ENCODE results near the gene LTA.

LTA gene, protein sequence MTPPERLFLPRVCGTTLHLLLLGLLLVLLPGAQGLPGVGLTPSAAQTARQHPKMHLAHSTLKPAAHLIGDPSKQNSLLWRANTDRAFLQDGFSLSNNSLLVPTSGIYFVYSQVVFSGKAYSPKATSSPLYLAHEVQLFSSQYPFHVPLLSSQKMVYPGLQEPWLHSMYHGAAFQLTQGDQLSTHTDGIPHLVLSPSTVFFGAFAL

DNA sequence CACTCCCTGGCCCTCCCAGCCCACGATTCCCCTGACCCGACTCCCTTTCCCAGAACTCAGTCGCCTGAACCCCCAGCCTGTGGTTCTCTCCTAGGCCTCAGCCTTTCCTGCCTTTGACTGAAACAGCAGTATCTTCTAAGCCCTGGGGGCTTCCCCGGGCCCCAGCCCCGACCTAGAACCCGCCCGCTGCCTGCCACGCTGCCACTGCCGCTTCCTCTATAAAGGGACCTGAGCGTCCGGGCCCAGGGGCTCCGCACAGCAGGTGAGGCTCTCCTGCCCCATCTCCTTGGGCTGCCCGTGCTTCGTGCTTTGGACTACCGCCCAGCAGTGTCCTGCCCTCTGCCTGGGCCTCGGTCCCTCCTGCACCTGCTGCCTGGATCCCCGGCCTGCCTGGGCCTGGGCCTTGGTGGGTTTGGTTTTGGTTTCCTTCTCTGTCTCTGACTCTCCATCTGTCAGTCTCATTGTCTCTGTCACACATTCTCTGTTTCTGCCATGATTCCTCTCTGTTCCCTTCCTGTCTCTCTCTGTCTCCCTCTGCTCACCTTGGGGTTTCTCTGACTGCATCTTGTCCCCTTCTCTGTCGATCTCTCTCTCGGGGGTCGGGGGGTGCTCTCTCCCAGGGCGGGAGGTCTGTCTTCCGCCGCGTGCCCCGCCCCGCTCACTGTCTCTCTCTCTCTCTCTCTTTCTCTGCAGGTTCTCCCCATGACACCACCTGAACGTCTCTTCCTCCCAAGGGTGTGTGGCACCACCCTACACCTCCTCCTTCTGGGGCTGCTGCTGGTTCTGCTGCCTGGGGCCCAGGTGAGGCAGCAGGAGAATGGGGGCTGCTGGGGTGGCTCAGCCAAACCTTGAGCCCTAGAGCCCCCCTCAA, at the start of gene LTA:
Gene LTA (plus strand): TSS at position 249 of the 871 bp plus-strand sequence. CDS start 454 bp downstream, at position 703.
- no peak for DNase-seq

DNA sequence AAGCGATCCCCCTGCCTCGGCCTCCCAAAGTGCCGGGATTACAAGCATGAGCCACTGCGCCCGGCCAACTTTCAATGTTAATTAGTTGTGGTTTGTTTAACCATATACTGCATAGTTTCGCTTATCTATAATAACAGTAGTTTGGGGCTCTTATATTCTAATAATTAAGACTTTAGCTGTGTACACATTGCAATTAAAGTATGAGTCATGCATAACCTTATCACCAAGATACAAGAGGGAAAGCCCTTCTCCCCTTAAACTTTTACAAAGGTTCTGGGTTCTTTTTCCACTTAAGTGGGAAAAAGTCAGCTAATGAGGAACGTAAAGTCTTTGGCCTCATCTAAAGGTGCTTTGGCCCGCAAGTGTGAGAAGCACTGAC, 46.5 kb upstream of the LTA start:
- DNase-seq, result no peak

DNA sequence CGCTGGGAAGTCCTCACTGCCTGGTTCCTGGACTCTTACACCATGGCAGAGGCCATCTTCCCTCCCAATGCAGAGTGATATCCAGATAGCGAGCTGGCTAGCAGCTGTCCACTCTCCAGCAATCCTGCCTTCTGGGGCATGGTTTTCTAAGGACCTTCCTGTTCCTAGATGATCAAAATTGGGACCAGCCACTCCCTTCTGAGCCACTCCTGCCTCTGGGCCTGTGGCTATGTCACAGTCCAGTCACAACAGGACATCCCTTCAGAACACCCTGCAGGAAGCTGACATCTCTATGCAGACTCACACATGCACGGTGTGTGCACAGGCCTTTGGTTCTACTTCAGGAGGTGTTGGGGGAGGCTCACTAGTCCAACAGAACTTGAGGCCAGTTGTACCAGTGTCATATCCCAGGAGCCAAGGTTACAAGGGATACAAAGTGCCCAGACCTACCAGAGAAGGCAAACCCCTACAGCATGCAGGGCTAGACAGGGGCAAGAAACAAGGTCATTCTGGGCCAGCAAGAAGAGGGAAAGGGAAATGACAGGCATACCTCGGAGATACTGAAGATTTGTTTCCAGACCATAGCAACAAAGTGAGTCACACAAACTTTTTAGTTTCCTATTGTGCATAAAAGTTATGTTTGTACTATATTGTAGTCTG, 46.0 kb upstream of the LTA start:
- DNase-seq, result no peak

DNA sequence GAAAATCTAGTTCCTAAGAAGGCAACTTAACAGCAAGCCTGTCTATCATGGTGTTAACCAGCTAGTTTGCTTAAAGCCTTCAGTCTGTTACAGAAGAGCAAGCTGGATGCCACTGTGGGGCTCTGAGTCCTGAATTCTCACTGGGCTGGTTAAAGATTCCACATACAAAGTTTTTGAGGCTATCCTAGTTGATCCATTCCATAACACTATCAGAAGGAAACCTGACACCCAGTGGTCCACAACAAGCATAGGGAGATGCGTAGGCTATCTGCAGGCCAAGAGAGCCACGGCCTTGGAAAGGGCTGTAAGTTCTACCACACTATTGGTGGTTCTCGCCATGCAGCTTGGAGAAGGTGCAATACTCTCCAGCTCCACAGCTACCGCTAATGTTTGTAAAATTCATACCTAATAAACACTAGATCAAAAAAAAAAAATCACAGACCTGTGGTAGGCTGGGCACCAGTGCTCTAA, 43.7 kb upstream of the LTA start:
- DNase-seq, result no peak

DNA sequence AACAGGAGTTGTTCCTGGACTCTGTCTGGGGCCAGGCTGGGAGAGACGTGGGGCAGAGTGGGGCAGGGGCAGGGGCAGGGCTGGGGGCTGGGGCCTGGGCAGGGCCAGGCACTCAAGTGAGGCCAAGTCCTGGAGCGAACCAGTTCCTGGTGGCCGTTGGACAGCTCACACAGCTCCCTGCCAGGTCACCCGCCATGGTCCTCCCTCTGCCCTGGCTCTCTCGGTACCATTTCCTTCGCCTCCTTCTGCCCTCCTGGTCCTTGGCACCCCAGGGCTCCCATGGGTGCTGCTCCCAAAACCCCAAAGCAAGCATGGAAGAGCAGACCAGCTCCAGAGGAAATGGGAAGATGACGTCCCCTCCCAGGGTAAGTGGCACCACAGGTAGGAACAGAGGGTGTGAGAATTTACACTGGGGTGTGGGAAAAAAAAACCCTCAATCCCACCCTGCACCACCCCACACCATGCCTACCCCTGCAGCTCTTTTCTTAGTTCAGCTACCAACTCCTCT, 43.2 kb upstream of the LTA start, which contains the start of gene MCCD1:
Gene MCCD1 (plus strand): TSS at position 142 of the 508 bp plus-strand sequence. CDS start 53 bp downstream, at position 195.
- no peak for DNase-seq

DNA sequence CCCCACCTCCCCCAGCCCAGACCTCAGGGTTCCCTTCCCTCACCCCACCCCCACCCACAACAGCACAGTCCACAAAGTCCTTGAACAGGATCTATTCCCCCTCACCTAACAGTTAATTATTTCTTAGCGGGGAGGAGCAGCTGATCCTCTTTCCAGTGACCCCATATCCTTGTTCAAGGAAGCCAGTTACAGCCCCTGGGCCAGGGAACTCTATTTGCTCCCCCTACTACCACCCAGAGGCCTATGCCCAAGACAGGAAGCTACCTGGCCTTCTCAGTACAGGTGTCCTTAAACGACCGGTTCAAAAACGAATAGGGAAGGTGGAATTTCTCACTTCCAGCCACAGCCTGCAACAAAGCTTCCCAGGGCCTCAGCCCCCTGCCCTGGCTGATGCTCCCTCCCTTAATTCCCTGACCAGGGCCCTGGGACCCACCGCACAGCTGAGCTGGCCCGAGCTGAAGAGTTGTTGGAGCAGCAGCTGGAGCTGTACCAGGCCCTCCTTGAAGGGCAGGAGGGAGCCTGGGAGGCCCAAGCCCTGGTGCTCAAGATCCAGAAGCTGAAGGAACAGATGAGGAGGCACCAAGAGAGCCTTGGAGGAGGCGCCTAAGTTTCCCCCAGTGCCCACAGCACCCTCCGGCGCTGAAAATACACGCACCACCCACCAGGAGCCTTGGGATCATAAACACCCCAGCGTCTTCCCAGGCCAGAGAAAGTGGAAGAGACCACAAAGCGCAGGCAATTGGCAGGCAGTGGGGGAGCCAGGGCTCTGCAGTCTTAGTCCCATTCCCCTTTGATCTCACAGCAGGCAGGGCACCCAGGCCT, 42.5 kb upstream of the LTA start:
- DNase-seq, result no peak

DNA sequence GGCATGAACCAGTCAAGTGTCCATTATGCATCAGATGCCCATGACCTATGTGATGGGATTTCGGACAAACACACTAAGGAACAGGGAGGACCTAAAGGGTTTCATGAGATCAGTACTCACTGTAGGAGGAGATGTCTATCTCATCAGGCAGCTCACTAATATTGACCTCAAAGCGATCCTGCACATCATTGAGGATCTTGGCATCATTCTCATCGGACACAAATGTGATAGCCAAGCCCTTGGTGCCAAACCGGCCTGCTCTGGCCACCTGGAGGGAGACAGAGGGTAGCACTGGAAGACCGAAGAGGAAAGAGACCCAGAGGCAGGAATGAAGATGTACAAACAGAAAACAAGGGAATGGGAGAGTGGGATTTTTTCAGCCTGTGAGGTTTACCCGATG, 41.4 kb upstream of the LTA start:
- no peak for DNase-seq

DNA sequence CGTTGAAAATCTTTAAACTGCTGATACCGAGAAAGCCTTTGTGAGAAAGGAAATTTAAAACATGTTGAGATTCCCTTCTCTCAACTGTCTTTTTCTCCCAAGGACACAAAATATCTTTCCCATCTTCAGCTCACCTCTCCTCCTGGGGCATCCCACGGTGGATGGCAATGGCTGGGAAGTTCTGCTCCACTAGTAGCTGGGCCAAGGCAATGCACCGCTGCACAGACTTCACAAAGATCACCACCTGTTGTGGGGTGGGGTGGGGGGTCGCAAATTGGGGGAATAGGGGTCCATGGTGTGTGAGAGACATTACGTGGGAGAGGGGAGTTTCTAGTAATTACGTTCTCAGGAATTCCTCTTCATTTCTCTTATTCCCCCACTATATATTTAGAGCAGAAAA, 40.9 kb upstream of the LTA start:
- DNase-seq, result no peak

DNA sequence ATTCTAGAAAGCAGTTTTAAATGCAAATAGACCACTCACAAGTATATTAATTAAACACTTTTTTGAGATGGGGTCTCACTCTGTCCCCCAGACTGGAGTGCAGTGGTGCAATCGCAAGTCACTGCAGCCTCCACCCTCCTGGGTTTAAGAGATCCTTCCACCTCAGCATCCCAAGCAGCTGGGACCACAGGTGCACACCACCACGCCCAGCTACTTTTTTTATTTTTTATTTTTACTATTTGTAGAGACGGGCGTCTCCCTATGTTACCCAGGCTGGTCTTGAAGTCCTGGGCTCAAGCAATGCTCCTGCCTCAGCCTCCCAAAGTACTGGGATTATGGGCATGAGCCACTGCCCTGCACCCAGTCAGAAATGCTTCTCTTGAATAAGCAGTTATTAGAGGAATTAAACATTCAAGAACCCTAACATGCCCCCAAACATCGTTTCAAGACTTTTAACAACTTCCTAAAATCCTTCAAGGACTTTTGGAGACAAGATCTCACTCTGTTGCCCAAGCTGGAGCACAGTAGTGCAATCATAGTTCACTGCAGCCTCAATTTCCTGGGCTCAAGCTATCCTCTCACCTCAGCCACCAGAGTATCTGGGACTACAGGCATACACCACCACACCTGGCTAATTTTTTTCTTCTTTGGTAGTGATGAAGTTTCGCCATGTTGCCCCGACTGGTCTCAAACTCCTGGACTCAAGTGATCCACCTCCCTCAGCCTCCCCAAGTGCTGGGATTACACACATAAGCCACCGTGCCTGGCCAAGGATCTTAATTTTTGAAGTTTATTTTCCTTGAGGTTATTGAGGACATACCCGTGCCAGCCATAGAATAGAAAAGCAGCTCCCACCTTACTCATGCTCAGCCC, 40.1 kb upstream of the LTA start:
- DNase-seq, result no peak

DNA sequence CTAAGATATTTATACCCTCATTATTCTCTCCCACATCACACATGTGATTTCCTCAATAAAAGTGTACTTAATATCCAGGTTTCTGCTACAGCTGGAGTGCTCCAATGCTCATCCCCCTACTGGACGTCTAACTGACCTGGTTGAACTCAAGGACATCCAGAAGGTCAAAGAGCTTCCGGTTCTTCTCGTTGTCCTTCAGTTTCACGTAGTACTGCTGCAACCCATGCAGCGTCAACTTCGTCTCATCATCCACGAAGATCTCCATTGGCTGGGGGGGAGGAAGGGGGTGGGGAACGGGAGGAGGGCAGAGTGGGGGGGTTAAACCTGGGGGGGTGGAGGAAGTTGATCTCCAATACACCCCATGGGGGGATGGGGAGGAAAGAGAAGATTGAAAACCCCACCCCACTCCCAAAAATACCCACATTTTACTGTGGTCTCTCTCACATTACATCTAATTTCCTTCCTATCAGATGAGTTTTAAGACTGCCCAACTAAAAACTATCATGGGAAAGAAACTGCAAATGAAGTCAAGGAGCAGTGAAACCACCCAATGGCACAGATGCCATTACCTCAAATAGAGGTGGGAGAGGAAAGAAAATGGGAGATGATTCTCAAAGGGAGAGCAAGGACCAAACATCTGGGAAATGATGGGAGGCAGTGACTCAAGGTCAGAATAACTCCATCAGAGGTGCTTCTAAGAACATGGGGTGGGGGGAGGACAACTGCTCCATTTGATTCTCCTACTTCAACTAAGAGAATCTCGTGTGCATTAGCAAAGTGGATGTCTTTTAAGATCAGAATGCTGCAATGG, 39.2 kb upstream of the LTA start:
- DNase-seq, result no peak

DNA sequence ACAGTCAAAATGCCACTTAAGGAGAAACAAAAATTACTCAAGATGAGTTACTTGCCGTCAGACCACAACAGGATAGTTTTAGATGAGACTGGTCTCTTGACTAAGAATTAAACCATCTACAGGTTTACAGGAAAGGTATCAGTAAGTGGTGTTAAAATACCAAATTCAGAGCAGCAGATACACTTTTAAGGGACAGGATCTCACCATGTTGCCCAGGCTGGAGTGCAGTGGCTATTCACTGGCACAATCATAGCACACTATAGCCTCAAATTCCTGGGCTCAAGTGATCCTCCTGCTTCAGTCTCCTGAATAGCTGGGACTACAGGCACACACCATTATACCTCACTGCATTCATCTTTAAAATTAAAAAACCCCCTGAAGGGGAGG, 38.6 kb upstream of the LTA start:
- DNase-seq, result no peak

DNA sequence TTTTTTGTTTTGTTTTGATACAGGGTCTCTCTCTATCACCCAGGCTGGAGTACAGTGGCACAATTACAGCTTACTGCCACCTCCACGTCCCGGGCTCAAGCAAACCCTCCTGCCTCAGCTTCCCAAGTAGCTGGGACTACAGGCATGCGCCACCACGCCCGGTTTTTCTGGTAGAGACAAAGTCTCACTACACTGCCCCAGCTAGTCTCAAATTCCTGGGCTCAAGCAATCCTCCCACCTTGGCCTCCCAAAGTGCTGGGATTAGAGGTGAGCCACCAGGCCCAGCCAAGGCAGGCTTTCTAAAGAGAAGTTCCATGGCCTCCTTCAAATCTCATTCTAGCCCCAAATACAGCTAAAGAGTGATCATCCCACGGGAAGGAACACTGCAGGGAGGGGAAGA, 38.1 kb upstream of the LTA start:
- DNase-seq, result no peak

DNA sequence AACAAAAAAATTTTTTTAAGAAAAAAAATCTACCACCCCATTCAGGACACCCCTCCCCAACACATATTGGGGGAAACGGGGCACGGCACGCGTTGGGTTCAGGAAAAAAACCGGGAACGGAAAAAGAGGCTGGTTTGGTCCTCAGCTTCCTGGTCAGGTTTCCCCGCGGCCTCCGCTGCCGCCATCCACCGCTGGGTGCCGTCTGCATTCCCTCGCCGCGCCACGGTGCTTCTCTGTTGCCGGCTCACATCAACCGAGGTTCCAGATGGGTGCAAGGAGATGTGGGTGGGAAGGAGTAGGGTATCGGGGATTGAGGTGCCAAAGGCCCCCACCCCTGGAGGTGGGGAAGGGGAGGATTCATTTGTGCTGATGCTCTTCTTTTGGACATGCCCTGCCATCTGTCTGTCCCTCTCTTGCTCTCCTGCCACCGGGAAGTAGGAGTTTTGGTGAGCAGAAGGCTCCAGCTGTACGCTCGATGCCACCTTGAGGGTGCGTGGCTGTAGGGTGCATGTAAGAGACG, 37.5 kb upstream of the LTA start:
- DNase-seq, result no peak

DNA sequence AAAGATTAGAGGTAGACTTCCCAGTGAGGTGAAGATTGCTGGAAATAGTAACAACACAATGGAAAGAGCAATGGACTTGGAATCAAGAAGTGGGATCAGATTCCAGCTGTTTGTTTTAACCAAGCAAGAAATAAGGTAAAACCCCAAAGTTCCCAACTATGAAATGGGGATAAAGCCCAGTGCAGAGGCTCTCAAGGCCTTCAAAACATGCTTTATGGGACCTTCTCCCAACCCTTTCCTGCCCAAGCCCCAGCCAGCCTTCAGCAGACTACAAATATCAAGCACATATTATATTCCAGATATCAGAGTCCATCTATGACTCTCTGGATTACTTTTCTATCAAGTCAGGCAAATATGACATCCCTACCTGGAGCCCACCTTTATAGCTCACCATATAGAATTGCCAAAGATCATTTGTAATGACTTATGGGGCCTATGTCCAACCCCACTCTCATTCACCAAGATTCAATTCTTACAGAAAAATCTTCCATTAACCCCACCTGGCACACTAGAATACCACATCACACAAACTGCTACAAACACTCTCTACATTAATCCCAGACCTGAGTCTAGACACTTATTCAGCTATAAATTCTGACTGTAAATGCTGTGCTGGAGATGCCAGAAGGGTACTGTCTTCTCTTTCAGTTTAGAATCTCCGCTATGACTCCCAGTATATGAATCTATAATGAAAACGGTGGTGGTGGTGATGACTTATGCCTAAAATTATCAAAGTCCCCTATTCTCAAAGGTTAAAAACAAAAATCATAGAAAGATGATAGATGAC, 36.4 kb upstream of the LTA start:
- DNase-seq, result no peak

DNA sequence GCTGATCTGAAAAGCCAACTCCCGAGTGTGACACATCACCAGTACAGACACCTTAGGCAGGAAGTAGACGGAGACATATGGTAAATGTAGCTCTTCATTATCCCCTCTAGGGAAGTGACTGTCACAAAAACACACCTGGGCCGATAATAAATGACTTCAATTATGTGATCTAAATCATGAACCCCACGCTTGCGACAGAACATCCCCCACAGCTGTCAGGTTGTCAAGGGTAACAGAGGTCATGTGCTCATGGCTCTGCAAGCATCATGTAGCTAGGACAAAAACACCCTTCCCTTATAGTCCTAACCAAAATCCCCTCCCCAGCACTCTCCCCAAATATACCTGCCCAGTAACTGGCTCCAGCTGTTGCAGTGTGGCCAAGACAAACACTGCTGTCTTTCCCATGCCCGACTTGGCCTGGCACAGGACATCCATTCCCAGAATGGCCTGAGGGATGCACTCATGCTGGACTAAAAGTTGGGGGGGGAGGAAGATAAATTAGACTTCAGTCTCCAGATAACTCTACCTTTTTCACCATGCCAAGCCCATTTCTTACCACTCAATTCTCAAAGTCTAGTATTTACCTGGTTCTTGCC, 33.2 kb upstream of the LTA start:
- no peak for DNase-seq

DNA sequence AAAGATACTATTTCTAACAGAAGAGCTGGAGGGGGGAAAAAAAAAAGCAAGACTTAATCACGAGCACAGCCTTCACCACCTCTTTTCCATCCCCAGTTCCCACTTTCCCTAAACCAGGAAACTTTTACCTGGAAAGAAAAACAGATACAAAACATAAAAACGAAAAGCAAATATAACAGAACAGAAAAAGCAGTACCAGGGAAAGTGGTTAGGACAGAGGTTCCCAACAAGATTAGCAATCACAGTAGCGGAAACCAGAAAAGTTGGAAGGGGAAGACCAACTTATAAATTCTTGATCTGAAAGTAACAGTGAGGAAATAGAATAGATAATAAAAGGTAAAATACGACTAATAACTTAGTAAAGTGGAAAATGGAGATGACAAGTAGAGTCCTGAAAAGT, 31.4 kb upstream of the LTA start:
- DNase-seq, result no peak

DNA sequence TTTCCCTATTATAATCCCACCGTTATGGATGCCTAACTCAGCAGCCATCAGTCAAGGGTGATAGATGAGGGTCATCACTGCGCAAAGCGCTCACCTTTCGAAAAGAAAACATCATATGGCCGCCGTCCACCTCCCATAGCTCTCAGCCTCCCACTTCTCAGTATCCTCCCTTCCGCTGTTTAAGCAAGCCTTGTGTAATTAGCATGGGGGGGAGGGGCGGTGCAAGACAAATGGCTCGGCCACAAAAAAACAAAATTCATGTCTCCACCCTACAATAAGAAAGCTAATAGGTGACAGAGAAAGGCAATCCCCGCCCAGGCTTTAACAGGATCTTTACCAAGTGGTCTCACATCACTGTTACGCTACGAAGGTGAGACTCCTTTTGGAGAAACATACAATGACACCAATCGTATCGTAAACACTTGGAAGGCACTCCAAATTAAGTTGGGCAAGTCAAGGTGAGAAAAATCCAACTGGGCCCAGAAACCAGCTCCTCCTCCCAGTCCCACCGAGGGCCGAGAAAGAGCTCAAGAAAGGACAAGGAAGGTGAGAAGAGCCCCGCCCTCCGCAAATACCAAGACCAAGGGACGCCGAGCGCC, 30.9 kb upstream of the LTA start:
- peak; percentile 62 for DNase-seq

DNA sequence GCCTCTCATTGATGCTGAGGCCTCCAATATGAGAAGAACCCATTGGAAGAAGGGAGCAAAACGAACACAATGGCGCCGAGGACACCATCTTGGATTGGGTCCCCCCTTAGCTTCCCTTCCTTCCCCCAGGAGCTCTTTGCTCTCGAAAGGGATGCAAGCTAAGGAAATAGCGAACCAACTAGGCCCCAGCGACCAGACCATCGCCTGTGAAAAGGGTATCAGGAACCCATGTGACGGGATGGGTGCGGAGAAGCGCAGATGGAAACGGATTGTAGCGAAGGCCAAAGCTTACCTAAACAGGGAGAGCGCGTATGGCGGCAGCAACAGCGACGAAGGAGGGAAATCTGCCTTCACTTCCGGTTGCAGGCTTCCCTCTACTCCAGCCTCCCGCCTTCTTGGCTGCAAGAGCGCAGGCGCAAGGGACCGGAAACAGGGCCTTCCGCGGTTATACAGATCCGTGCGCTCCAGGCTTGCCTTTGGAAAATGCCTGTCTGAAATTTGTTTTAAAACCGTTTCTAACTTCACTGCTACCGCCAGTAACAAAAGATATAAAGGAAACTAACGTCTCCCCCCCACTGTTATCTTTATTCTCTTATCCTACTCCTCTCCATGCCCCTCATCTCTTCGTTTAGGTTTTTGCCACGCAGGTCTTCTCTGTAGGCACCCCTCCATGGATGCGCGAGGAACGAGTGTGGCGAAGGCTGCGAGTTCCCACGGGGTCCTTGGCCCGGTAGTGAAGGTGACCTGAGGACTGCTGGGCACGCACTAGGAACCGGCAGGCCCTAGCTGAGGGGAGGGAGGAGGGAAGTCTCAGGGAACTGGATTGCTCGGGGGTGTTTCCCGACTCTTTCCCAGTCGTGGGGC, 30.2 kb upstream of the LTA start, which contains the start of gene DDX39B:
Gene DDX39B (minus strand): TSS at position 346 of the 864 bp plus-strand sequence. CDS start 1,471 bp downstream, outside the sequence.
- DNase-seq, result peak; percentile 95

Measured in MV-4-11 (cell line).